CD4-positive, alpha-beta T cell treated with Interleukin-17A for 4 hours (primary cell): ENCODE data around the gene TTC36.
A peak's percentile ranks its signal among the peaks of the same experiment; 100 is the strongest.
"Not testable (repeated sequence)": the region's sequence is repeated elsewhere in the genome, so short reads cannot be mapped to it uniquely, and the experiment has no call there.

Experiments
- DNase-seq: peaks from one replicate; pipeline ENCODE4 v3.0.0-alpha.2; 2020; ENCODE audit warnings: mixed read lengths

The TTC36 gene

DNA sequence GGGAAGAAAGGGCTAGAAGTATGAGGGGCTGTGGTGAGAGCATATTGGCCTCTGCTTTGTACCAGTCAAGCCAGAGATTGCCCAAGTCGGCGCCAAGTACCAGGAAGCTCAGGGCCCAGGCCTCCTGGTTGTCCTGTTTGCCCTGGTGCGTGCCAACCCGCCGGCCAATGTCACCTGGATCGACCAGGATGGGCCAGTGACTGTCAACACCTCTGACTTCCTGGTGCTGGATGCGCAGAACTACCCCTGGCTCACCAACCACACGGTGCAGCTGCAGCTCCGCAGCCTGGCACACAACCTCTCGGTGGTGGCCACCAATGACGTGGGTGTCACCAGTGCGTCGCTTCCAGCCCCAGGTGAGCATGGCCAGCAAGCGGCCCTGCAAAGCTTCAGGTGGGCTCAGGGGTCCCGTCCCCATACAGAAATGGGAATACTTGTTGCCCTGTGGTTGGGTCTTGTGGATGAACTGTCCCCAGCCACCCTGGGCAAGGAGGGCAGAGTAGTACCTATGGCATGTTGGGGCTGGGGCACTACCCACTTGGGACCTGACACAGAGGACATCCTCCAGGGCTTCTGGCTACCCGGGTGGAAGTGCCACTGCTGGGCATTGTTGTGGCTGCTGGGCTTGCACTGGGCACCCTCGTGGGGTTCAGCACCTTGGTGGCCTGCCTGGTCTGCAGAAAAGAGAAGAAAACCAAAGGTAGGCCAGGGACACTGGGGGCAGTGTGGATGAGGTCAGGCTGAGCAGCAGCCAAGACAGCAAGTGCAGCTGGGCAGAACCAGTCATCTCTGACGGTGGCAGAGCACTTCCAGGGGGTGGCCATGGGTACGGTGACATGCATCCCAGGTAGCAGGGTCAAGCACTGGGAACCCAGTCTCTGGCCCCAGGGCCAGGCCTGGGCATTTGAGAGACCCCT is 5.8 kb downstream of the TTC36 start:
- no peak for DNase-seq

DNA sequence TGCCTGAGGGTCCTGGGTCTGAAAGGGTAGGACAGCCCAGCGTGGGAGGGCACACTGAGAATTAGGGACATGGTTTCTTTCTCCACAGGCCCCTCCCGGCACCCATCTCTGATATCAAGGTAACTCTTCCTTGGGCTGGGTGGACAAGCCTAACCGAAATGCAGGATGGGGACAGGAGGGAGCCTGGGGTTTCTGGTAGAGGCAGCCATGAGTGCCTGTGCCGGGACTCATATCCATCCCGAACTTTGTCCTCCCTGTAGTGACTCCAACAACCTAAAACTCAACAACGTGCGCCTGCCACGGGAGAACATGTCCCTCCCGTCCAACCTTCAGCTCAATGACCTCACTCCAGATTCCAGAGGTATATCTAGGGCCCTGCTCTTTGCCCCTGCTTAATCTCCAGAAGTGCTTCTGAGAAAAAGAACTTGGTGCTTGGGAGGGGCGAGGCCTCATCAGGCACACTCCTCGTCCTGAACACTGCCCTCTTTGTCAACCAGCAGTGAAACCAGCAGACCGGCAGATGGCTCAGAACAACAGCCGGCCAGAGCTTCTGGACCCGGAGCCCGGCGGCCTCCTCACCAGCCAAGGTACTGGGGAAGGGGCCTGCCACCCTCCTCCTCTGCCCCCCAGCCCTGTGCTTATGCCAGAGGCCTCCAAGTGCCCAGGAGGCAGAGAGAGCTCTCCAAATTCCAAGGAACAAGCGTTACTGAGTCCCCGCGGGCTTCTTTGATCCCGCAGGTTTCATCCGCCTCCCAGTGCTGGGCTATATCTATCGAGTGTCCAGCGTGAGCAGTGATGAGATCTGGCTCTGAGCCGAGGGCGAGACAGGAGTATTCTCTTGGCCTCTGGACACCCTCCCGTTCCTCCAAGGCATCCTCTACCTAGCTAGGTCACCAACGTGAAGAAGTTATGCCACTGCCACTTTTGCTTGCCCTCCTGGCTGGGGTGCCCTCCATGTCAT is 6.8 kb downstream of the TTC36 start:
- DNase-seq = no peak

DNA sequence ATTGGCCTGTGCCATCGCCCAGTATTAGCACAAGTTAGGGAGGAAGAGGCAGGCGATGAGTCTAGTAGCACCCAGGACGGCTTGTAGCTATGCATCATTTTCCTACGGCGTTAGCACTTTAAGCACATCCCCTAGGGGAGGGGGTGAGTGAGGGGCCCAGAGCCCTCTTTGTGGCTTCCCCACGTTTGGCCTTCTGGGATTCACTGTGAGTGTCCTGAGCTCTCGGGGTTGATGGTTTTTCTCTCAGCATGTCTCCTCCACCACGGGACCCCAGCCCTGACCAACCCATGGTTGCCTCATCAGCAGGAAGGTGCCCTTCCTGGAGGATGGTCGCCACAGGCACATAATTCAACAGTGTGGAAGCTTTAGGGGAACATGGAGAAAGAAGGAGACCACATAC is 8.0 kb downstream of the TTC36 start:
- DNase-seq = no peak

DNA sequence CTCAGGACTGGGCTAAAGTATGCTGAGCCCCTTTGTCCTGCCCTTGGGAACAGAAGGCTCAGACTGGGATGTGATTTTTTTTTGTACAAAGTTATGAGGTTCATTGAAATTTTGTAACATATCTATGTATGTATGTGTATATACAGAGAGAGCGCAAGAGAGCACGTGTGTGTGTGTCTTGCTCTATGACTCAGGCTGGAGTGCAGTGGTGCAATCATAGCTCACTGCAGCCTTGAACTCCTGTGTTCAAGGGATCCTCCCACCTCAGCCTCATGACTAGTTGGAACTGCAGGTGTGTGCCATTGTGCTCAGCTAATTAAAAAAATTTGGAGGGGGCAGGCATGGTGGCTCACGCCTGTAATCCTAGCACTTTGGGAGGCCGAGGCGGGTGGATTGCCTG is 9.5 kb downstream of the TTC36 start:
- DNase-seq = no peak

DNA sequence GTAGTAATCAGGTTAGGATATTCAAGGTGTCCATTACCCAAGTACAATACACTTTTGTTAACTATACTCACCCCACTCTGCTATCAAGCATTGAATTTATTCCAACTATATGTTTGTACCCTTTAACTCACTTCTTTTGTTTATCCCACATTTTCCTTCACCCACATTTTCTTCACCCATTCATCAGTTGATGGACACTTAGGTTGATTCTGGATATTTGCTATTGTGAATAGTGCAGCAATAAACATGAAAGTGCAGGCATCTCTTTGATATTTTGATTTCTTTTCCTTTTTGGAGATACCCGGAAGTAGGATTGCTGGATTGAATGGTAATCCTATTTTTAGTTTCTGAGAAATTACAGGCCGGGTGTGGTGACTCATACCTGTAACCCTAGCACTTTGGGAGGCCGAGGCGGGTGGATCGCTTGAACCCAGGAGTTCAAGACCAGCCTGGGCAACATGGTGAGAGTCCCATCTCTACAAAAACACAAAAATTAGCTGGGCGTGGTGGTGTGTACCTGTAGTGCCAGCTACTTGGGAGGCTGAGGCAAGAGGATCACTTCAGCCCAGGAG is 10.2 kb downstream of the TTC36 start:
- no peak for DNase-seq

DNA sequence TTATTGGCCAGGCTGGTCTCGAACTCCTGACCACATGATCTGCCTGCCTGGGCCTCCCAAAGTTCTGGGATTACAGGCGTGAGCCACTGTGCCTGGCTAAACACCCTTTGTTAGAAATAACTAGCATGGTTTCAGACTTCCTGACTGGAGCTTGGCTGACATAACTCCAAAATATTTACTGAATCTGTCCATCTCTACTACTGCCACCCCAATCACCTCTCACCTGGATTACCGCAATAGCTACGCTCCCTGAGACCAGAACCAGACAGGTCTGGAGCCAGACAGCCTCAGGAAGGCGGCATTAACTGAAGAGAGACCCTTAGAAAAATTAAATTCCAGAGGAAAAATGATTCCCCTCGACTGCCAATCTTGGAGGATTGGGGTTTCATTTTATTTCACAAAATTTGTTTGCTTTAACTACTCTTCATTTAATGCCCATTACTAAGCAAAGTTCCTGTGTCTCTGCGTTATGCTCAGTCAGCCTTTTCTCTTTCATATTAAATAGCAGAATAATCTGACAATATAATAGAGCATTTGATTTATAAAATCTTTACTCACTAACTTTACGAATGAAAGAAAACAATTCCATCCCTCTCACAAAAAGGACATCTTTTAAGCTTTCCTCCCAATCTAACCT is 16.9 kb downstream of the TTC36 start:
- no peak for DNase-seq

DNA sequence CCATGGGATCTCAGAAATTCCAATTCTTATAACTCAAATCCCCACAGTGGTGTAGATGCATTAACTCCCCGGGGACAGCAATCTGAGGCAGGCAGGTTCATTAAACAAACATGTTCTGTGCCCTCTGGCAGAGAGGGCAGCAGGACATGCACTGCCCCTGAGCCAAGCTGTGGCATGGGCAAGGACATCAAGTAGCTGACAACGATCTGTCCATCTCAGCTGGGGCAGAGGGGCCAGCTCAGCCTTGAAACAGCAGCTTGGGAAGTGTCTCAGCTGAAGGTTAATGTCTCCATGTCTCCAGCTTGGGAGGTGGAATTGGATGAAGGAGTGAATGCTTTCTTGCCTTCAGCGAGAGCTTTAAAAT is 17.4 kb downstream of the TTC36 start:
- DNase-seq = no peak

DNA sequence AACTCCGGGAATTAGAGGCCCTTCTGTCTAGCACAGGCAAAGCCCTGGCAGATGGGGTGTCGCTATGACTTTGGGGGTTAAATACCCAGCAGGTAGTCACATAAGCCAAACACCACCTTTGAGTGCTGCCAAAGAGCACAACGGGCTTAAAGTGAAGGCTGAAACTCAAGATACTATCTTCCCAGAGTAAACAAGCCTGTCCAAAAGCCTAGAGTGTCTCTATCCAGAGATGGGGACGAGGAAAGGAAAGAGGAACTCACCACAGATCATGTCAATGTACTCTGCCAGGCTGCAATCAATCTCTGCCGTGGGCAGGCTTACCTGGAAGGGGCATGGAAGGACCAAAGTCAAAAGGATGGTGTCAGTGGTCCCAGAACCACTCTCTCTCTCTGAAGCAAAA is 18.3 kb downstream of the TTC36 start:
- DNase-seq = no peak

DNA sequence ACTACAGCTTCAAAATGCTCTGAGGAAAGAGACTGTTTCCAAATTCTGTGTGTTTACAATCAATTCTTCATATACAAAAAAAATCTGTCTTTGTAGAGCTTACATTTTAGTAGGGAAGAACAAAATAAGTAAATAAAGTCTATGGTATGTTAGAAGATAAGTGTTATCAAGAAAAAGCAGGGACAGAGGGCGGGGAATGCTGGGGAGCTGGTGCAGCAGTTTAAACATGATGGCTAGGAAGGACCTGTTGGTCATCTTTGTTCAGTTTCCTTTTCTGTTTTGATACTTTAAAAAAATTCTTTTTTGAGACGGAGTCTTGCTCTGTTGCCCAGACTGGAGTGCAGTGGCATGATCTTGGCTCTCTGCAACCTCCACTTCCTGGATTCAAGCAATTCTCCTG is 19.9 kb downstream of the TTC36 start:
- DNase-seq = no peak

DNA sequence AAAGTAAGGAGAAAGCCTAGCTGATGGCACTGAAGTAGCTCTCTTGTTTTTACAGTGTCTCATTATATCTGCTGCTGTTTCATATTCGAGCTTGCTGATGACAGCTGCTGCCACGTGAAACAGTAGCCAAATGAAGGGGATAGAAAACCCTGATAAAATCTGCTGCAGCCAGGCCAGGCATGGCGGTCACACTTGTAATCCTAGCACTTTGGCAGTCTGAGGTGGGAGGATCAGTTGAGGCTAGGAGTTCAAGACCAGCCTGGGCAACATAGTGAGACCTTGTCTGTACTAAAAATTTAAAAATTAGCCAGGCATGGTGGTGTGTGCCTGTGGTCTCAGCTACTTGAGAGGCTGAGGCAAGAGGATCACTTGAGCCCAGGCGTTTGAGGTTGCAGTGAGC is 25.1 kb downstream of the TTC36 start:
- no peak for DNase-seq

DNA sequence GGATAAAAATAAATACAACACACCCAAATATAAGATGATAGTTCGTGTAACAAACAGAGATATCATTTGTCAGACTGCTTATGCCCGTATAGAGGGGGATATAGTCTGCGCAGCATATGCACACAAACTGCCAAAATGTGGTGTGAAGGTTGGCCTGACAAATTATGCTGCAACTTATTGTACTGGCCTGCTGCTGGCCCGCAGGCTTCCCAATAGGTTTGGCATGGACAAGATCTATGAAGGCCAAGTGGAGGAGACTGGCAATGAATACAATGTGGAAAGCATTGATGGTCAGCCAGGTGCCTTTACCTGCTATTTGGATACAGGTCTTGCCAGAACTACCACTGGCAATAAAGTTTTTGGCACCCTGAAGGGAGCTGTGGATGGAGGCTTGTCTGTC is 33.5 kb downstream of the TTC36 start:
- DNase-seq = no peak

DNA sequence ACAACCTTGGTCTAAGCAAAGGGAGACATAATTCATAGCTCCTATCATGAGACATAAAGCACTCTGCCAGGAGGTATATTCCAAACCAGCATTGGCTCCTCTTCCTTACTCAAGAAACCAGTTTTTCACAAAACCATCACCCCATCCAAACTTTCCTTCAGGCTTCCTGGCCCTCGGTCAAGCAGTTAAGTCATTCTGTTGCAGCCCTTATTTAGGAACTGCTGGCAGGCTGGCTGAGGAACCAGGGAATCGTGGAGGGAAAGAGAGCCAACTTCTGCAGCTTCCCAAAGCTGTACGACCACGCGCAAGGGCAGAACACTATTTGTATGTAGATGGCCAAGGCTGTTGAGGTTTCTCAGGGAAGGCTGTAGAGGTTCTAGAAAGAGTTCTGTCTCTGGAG is 37.8 kb downstream of the TTC36 start:
- no peak for DNase-seq

DNA sequence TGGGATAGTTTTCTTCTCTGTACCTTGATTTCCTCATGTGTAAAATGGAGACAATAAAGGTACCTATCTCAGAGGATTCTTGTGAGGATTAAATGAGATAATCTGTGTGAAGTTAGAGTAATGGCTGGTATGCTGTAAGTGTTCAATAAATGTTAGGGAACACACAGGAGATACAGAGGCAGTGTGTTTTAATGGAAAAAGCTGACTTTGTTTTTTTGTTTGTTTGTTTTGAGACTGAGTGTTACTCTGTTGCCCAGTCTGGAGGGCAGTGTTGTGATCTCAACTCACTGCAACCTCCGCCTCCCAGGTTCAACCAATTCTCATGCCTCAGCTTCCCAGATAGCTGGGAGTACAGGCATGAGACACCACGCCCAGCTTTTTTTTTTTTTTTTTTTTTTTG is 42.4 kb downstream of the TTC36 start:
- DNase-seq = no peak

DNA sequence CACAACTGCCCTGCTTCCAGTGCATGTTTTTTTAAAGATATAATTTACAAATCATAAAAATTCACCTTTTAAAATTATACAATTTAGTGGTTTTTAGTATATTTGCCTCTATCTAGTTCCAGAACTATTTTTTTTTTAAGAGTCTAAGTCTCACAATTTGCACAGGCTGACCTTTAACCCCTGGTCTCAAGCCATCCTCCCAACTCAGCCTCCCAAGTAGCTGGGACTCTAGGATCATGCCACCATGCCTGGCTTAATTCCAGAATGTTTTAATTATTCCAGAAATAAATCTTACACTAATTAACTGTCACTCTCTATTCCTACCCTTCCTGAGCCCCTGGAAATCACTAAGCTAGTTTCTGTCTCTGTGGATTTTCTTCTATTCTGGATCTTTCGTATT is 43.5 kb downstream of the TTC36 start:
- no peak for DNase-seq

DNA sequence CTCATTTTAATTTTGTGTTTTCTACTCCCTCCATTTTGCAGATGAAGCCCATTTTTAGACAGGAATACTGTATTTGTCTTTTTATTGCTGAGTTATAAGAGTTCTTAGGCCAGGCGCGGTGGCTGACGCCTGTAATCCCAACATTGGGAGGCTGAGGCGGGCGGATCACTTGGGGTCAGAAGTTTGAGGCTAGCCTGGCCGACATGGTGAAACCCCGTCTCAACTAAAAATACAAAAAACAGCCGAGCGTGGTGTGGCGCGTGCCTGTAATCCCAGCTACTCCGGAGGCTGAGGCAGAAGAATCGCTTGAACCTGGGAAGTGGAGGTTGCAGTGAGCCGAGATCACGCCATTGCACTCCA is 44.4 kb downstream of the TTC36 start:
- peak; percentile 16 for DNase-seq

DNA sequence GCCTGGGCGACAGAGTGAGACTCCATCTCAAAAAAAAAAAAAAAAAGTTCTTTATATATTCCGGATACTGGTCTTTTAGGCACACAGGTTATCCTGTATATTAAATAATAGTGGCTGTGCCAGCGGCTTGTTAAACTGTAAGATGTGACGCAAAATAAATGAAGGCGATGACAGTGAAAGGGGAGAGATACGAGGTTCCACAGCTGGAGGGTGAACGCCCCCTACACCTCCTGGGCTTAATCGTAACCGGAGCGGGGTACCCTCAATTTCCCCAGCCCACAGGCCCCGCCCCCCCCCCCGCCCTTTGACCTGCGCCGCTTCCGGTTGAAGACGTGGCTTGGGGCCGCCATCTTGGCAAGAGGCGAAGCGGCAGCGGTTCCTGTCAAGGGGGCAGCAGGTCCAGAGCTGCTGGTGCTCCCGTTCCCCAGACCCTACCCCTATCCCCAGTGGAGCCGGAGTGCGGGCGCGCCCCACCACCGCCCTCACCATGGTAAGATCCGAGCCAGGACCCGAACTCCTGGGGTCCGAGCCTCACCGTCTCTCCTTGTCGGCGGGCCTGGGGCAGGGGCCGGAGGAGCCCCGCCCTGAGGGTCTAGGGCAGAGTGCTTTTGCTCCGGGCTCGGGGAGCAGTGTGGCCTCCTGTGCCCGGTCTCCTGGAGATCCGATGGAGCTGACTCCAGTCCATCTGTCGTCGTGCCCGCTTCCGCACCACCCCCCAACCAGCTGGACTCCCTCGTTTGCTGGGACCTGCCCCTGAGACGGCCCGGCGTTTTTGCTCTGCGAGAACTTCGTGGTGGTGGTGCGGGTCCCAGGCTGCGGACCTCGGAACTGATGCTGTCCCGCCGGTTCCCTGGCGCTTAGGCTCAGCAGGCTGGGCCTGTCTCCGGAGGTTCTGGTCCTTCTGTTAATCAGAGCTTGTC is 45.0 kb downstream of the TTC36 start, which contains the start of gene ARCN1:
Gene ARCN1, plus strand, starts transcription at position 349 of the 920 bp plus-strand sequence. Its CDS starts 139 bp downstream, at position 488.
- DNase-seq = peak; percentile 90

DNA sequence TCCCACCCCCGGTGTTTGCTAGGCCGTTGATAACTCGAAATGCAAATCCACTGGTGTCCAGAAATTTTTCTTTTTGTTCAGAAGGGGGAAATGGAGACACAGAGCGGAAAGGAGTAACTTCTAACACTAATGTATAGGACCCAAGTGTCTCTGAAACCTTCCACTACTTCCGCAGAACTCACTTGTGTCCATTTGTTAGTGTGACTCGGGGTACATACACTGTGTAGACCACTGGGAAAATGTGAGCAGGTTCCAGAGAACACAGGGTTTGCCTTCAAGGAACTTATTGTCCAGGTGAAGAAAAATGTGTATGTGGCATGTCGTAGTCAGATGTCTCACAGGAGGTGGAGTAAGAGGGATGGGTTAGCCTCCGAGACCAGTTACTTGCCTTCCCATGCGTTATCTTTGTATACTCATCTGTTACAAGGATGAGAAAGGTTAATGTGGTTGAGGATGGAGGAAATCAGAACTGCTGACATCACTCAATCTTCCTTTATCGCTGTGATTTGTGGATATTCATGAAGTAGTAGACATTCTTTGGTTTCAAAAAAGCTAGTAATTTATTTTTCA is 45.8 kb downstream of the TTC36 start:
- peak; percentile 37 for DNase-seq

DNA sequence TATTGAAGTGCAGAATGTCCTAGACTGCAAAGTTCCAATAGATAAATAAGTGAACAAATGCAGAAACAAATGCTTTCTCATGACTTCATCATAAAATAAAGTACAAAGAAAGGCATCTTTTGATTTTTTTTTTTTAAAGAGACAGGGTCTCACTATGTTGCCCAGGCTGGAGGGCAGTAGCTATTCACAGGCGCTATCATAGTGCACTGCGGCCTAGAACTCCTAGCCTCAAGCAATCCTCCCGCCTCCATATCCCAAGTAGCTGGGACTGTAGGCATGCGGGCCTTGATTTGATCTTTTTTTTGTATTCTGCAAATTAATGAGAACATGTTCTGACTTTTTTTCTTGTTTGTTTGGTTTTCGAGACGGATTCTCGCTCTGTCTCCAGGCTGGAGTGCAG is 47.4 kb downstream of the TTC36 start:
- DNase-seq = no peak

DNA sequence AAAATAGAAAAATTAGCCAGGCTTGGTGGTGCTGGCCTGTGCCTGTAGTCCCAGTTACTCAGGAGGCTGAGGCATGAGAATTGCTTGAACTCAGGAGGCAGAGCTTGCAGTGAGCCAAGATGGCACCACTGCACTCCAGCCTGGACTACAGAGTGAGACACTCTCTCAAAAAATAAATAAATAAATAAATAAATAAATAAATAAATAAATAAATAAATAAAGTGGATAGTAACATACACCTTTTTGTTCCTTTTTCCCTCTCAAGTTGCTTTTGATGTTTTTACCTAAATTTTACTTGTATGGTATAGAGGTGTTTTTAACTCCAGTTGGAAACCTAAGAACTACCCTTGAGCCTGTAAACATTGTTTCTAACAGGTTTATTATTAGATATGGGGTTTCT is 50.7 kb downstream of the TTC36 start:
- not testable (repeated sequence) for DNase-seq
